NCI-H187 (cell line): Measurements from ENCODE around the gene SPR.

Experiments used
- DNase-seq, 2 experiments: peaks; one replicate each; lab custom pipeline; 2025; lab: John Stamatoyannopoulos, UW

Gene SPR

DNA sequence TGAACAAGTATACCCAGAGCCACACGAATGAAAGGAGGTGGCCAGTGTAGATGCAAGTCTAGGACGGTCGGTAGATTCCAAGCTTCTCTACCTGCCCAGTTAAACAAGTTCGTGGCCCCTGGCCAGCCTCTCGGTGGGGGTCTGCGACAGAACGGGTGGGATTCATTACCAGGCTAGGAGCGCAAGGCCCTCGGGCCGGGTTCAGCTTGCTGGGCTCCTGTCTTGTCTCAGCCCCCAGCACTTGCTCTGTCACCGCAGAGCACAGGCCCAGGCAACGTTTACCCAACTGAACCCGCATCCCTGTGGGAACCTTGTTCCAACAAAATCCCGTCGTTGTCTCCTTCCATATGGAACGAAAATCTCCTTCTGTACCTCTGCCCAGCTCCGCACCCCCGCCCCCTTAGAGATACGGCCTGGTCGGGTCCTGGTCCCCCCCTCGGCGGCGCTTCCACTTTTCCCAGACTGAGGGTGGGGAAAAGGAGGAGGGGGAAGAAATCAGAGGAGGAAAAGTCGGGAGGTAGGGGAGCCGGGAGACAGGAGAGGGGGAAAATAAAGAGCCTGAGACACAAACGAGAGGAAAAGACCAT, 28.2 kb downstream of the SPR start:
- no peak for DNase-seq

DNA sequence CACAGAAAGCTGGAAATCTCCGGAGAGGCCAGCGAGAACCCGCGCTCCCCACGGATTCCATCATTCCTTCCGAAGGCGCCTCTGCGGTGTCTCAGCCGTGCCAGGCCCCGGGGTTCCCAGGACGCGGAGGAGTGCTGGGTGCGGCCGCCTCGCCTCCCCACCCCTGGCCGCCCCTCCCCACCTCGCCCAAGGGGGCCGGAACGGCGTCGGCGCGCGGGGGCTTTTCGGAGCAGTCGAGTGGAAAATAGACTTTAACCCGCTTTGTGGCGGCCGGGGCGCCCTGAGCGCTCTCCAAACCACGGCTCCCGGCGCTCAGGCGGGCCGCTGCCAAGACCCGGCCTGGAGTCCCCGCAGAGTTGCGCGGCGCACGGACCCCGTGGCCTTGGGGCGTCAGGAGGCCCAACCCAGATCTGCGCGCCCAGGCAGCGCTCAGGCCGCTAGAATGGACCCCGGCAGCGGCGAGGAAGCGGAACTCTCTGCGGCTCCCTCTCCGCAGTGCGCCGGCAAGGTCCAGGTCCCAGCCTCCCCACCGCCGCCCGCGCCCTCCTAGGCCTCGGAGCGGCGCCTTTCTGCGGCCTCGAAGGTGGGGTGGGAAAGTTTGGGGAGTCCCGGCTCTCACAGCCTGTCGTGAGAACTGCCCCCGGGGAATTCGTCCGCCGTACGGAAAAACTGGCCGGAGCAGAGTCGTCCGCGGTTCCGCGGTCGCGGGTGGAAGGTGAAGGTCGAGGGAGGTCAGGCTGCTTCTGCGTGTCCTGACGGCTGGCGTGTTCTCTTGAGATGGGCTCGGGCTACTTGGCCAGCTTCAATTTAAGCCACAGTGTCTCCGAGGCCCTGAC, 28.9 kb downstream of the SPR start:
- peak; percentile 11 to 27 for DNase-seq

DNA sequence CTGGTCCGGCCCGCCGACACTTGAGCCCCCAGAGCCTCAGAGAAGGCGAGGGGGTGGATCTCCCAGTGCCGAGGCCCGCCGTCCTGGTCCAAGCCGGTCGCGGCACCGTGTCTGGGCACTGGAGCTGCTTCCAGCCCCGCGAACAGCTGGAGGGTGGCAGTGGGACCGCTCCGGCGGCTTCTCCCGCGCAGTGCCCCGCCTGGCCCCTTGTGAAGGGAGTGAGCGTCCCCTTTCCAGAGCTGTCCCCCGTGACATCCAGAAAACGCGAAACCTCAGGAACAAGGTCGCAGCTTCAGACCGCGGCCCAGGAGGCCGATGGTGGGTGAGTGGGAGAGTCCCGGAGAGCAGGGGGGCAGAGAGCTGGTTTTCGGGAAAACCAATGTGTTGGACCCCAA, 29.5 kb downstream of the SPR start:
- DNase-seq: no peak

DNA sequence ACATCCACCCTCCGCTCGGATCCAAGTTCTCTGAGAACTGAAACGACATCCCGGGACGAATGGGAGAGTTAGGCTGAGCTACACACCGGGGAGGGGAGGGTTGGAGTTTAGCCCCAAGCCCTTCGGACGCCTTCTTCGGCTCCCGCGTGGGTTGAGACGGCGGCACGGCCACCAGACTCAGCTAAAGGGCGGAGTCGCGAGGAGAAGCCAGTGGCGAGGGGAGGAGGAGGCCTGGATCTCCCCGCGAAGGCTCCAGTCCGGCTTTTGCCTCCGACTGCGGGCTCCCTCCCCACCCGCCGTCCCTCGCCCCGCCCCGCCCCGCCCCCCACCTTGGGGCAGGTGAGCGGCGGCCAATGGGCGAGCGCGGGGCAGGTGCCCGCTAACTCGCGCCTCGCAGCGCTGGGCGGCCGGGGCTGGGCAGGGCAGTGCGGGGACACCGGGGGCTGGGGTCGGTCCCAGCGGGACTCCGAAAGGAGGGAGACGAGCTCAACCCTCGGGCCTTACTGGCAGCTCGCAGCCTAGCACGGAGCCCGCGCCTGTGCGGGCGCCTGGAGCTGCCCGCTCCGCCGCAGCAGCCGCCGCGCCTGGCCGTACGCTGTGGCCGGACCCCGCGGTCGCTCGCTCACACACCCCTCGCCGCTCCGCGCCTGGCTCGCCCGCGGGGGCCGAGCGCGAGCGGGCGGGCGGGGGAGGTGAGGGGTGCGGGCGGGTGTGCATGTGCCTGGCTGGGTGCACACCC, 30.1 kb downstream of the SPR start, which contains the start of gene EMX1:
EMX1 (plus strand) TSS at position 382 of the 739 bp plus-strand sequence; CDS start at position 716, 334 bp downstream.
- DNase-seq: peak; percentile 29 to 71

DNA sequence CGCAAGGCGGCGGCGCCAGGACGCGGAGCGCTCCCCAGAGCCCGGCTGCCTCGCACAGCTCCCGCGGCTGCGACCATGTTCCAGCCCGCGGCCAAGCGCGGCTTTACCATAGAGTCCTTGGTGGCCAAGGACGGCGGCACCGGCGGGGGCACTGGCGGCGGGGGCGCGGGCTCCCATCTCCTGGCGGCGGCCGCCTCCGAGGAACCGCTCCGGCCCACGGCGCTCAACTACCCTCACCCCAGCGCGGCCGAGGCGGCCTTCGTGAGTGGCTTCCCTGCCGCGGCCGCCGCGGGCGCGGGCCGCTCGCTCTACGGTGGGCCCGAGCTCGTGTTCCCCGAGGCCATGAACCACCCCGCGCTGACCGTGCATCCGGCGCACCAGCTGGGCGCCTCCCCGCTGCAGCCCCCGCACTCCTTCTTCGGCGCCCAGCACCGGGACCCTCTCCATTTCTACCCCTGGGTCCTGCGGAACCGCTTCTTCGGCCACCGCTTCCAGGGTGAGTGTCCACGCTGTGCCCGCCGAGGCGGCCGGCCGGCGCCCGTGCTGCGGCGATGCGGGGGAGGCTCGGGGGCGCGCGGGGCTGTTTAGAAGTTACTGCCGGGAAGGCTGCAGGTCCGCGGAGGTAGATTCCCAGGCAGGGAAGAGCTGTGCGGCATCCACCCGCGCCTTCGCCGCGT, 30.8 kb downstream of the SPR start:
- no peak for DNase-seq

DNA sequence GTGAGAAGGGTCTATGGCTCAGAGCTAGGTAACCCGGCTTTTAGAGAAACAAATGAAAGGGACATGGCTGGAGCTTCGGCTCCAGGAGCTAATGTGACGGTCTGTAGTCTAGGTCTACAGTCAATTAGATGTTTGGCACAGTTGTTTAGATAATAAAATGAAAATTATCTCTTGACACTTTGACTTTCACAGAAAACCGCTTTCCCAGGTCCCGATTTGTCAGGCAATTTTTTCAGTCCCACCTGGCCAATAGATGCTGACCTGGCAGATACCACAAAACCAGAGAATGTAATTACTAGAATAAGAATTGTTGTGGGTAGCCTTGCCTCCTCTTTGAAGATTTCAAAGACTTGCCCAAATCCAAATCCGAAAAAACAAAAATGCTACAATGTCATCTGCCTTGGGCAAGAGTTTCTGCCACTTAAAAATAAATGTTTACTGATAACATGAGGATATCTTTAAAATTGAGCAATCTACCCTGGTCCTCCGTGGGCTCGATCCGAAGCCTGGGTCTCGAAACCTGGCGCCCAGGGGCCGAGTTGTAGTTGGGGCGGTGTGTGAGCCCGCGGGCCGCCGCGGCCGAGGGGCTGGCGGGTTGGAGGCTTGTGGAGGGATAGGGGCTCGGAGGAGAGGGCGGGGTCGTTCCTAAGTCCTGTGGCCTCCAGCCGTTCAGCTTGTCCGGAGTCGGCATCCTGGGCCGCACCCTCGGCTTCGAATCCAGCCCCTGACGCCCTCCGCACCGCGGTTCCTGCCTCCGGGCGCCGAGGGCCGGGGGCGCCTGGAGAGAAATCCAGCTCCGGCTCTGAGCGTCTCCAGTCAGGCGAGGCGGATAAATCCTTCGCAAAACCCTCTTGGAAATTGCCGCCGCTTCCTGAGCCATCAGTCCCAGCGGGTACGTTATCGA, 32.5 kb downstream of the SPR start:
- no peak for DNase-seq

DNA sequence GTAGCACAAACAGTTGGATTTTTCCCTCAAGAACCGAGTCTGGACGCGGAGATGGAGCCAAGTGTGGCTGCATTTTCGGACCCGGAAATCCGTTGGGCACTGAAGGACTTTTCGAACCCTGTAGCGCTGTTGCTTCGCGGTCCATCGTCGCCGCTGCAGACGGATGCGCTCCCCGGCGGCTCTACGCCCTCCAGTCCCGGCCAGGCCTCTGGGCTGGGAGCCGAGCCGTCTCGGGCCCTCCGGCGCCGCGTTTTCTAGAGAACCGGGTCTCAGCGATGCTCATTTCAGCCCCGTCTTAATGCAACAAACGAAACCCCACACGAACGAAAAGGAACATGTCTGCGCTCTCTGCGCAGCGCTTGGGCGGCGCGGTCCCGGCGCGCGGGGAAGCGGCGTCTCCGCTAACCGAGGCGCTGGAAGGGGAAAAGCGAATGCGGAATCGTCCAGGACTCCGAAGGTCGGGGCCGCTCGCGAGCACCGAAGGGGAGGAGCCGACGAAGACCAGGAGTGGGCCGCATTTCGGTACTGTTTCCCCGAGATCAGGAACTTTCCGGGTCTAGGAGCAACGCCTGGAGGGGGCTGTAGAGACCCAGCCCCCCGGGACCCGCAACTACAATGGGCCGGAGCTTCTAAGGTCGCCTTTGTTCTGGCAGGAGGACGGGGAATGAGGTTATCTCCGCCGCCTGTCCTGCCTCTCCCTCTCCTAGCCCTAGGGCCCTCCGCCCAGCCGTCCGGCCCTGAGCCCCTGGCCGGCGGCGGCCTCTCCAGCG, 33.3 kb downstream of the SPR start:
- no peak for DNase-seq

DNA sequence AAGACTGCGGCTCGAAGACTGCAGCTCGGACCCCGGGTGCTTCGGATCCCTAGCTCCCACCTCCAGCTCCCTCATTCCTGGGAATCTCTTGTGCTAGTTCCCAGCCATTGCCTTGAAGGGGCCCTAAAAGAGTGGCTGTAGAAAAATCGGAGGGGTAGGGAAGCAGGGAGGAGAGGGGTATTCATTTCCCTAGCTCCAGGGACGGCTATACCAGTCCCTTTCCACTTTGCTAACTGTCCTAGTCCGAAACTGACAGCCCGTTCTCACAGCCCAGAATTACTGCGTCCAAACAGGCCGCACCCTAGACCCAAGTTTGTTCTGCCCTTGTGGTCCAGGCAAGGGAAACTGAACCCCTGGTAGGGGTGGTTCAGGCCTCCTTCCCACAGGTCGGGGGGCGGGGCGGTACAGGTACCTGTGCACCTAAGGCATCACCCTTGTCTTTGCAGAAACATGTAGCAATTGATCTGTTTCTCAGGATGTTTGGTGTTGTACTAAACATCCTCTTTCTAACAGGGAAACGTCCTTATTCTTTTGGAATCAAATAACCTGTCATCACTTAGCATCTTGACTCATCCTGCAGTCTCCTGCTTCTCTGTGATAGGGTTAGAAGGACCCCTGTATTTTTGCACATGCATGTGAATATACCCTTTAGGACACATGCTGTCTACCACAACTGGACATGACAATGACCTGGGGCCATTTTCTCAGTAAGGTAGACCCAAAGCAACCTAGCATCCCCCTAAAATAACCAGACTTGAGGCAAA, 34.1 kb downstream of the SPR start:
- DNase-seq: no peak

DNA sequence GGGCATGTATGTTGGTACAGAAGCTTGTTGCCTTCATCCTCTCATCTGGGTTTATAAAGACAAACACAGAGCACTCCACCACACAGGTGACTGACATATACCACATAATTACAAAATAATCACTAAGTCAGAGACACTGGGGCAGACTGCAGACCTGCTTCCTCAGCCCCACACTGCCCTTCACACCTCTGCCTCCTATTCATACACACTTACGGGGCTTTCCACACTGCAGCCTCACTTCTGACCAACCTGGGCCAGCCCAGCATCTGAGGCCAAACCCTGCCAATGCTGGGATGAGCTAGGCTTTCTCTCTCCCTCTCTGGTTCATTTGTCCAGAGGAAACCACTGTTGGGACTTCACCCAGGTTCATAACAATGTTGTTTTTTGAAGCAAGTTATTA, 34.6 kb downstream of the SPR start:
- no peak for DNase-seq

DNA sequence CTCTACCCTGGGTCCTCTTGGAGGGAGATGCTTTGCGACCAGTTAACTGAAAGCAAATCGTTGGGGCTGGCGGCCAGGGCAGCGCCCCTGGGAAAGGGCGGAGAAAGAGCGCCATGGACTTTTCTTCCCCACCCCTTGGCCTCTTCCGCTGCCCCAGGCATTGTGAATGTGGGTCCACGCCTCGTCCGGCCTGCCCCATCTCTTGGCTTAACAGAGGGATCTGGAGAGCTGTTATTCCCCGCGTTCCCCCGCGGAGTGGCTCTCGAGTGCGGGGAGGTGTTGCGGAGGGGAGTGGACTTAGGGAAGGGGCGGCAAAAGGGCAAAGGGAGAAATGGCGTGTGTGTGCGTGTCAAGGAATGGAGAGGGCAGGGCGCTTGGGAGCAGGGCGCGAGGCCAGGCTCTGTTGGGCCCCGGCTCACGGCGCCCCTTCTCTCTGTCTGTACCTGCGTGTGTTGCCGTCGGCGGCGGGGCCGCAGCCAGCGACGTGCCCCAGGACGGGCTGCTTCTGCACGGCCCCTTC, 36.7 kb downstream of the SPR start:
- DNase-seq: no peak

DNA sequence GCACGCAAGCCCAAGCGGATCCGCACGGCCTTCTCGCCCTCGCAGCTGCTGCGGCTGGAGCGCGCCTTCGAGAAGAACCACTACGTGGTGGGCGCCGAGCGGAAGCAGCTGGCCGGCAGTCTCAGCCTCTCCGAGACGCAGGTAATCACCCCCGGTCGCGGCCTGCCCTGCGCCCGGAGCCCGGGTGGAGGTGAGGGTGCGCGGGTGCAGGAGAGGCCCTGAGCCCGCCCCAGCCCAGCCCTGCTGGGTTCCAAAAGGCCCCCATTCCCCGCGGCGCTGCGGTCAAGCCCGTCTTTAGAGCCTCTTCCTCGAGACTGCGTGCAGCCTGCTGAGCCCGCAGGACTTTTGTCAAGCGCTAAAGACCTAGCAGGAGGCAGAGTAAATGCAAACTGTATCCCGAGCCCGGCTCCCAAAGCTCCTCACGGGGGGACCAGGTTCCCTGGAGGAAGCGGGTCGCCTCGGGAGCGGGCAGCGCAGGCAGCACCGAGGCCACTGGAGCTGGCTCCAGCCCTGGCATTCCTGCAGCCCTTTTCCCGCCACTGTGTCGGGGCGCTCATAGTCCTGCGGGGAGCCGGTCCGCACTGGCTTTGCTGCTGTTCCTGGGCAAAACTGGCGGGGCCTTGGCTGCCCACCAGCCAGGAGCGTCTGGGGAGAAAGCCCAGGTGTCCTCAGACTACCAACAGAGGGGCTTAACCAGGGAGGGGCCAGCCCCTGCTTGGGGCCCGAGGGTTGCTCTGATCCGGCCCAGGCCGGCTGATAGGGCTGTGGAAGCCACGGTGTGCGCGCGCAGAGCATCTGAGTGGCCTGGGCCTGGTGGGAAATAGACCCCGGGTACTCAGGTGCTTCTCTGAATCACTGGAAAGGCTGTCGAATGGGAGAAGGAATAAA, 37.4 kb downstream of the SPR start:
- DNase-seq: no peak

DNA sequence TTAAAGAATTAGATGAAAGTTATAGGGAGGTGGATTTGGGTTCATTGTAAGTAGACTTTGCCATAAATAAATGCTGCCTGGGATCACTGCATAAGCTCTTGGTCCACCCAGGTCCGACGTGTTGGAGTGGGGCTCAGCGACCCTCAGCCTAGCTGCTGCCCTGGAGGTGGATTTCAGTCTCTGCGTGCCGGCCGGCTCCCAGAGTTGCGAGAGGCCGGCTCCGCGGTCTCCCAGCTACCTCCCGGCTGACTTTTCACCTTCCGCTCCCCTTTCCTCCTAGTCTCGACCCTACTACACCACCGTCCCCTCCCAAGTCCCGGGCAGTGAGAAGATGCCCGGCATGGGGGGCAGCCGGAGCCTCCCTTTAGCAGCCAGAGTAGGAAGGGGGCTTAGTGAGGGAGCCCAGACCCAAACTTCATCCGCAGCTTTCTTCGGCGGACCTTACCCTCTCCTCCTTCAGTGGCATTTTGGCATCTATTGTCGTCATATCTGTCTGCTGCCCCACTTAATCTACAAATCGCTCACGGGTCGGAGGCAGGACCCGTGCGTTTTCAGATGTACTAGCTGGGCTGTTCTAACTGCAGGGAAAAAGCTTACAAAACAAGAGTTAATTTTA, 38.2 kb downstream of the SPR start:
- no peak for DNase-seq

DNA sequence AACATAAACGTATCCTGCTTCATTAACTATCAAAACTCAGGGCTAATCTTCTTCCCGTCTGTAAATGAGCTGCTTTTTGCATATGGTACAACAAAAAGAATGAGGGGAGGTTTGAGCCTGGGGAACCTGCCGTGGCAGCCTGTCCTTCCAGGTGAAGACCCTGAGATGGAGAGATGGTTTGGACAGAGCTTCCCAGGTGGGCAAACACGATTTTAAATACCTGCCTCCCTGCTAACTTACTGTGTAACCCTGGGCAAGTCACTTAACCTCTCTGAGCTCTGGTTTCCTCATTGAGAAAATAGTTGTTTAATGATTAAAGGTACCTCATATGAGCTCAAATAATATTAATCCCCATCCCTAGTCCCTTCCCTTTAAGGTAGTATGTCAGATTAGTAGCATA, 39.2 kb downstream of the SPR start:
- no peak for DNase-seq

DNA sequence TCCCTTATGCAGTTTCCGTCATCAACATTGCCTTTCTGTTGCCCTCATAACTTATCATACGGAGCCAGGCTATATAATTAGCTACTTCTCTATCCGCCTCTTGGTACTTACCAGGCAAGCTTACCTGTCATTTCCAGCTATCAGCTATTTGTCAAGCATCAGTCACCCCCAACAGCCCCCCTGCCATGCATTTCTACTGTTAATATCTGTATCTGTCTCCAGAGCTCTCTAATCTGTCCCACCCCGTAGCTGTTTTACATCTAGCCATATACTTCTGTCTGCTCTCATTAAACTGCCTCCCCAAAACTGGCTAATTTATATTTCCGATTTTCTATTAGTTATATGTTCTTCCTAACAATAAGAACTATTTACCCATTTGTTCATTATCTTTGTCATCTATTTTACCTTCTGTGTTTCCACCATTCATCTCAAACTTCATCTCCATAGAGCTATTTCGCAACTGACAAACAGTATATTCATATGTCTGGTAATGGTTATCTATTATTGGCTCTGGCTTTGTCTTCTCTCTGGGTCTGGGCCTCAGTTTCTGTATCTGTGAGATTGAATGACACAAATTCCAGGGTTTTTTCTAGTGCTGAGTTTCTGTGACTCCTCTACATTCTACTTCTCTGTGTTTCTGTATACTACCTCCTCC, 39.7 kb downstream of the SPR start:
- no peak for DNase-seq

DNA sequence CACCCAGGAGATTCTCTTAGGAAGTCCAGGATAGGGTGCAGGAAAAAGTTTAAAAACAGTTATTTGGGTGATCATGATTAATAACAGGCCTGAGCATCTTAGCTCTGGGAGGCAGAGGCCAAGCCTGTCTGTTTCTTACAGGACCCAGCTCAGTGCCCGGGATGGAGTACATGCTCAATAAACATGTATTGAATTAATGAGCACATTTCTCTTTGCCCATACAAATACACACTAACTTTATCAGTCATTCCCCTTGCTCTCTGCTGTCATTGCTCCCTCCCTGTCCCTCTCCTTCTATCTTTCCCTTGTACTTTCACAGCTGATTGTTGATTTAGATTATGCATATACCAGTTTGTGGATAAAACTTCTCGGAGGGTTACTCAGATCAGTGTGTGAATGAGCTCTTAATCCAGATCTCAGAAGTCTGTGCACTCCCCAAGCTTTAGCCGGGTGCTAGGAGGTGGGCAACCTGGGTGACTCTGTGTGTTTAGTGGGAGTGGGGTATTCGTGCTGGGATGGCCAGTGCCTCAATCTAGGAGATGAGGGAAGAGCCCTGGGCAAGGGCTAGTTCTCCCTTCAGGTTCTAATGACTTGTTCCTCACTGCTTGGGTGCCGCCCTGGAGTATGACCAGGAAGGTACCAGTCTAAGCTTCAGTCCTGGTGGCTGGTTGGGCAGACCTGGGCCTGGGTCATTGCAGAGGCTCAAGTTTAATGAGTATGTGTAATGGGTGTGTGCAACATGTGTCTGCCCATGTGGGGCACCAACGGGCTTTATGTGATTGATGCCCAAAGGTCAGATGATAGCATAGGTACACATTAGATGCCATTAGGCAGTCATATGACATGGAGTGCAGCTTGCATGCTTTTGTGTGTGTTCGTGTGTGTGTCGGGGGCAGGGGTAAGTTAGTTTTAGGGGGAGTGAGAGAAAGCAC, 40.7 kb downstream of the SPR start:
- DNase-seq: no peak

DNA sequence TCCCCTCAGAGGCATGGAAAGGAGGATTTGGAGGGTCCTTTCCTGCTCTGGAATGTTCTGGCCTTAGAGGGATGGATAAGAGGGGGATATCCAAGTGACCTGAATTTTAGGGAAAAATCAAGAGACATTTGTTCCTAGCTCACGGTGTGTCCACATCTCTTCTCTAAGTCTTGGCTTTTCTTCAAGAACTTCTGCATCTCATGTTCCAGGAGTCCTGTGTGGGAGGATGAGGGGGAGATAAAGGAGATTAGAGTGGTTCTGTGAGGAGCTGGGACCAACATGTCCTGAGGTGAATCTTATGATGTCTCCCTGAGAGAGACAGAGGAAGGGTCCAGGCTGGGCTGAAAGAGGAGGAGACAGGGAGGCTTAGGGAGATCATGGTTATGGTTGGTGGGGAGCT, 41.8 kb downstream of the SPR start:
- DNase-seq: no peak
